GM19468 (cell line): ENCODE results near the gene ST7.
"Not testable (repeated sequence)": the region's sequence is repeated elsewhere in the genome, so short reads cannot be mapped to it uniquely, and the experiment has no call there.

Experiments used
- ATAC-seq: cut with Tn5 transposase; IDR thresholded peaks from one replicate; pipeline ENCODE4 v1.9.1; 2021; ENCODE audit warnings: mild to moderate bottlenecking, moderate library complexity, moderate number of reproducible peaks; ENCODE audit not compliant: unreplicated experiment; ENCODE audit errors: extremely low read depth

Gene ST7

DNA sequence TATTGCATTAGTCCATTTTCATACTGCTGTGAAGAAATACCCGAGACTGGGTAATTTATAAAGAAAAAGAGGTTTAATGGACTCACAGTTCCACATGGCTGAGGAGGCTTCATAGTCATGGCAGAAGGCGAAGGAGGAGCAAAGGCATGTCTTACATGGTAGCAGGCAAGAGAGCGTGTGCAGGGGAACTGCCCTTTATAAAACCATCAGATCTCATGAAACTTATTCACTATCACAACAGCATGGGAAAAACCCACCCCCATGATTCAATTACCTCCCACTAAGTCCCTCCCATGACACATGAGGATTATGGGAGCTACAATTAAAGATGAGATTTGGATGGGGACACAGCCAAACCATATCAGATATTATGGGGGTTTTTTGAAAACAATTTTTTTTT is 21.7 kb downstream of the ST7 start:
- ATAC-seq: not testable (repeated sequence)

DNA sequence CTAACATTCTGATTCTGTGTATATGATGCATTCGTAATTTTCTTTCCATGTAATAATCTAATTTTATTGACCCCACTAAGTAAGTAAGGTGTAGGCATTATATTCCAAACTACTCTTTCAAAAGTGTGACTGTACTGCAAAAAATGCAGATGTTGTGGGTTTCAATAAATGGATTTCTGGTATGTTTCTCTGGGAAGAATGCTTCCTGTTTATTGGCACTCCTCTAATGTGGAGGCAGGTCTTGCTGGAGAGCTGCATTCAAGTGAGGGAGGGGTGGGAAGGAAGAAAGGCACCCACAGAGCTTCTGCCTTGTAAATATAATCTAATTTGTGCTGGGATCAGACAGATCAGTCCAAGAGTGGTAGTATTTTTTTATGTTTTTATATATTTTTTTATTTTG is 23.9 kb downstream of the ST7 start:
- ATAC-seq: no peak

DNA sequence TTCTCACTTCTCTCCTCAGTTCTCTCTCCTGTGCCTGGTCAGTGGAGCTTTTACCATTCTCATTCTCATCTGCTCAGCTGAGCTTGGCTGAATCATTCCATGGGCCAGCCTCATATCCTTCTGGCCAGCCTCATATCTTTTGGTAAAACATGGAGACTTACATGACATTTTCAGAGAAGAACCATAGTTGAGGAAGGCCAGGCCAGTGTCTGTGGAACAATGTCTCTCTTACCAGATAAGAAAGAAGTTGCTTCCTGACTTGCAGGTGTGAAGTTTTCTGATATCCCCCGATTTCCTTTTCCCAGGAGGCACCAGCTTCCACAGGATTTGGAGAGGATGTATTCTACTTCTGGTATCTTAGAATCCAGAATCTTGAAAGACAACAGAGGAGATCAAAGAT is 24.7 kb downstream of the ST7 start:
- ATAC-seq: no peak

- ATAC-seq: no peak
Measured at GRCh38 chr7:116979430-116979829, 26.1 kb downstream of the ST7 start.

- ATAC-seq: no peak
Measured at GRCh38 chr7:116980354-116980753, 27.1 kb downstream of the ST7 start.

GRCh38 chr7:116981939-116982338 is 28.6 kb downstream of the ST7 start:
- no peak for ATAC-seq

DNA sequence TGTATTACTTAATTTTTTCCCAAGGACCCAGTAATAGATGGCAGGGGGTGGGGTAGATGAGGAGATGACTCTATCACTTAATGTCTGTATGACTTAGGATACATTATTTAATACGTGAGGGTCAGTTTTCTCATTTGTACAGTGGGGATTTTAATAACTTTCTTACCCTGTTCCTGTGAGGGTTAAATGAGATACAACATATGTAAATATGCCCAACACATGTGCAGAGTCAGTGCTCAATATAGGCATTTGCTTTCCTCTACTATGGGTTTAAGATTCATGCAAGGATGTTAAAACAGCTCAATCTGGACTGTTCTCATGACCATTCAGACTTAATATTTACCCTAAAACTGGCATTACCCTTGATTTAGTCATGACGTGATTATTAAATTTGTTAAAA is 31.2 kb downstream of the ST7 start:
- no peak for ATAC-seq

DNA sequence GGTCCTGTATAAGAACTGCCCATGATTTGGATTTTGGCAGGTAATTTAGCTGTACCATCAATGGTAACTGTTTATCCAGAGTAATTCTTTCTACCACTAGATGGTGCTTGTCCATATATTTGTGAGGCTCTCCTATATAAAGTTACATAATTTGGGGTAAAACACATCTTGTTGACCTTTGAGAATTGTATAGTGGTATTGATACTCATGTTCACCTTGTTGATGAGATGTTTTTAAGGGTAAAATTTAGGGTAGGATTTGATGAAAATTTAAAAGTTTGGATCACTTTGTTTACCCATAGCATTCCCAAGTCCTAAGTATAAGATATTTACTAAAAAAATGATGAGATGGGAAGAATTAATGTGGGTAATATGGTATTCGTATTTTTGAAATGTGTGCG is 31.6 kb downstream of the ST7 start:
- no peak for ATAC-seq

DNA sequence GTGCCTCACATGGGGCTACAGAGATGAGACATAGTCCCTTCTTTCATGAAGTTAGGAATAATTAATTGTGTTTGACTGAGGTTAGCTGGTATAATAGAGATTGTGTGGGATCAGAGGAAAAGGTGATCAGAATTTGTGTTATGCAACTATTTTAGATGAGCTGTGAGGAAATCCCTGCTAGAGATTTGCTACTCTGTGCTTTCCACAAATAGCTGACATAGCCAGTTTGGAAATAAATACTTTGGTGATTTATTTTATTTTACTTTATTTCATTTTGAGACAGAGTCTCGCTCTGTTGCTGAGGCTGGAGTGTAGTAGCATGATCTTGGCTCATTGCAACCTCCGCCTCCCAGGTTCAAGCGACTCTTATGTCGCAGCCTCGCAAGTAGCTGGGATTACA is 32.3 kb downstream of the ST7 start:
- ATAC-seq: no peak

- ATAC-seq: no peak
Measured at GRCh38 chr7:116986611-116987565, 33.6 kb downstream of the ST7 start.

- no peak for ATAC-seq
Measured at GRCh38 chr7:116988363-116988989, 35.2 kb downstream of the ST7 start.

DNA sequence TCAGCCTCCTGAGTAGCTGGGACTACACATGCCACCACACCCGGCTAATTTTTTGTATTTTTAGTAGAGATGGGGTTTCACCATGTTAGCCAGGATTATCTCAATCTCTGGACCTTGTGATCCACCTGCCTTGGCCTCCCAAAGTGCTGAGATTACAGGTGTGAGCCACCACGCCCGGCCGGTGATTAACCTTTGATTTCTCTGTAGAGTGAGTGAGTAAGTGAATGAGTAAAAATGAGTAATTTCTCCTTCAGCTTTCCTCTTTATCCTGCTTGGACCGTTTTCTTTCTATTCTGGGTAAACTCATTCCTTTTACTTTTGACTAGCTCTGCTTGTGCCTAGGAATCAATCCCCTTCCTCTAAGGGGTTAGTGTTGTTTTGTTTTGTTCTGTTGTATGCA is 36.8 kb downstream of the ST7 start:
- no peak for ATAC-seq

- ATAC-seq: no peak
Measured at GRCh38 chr7:116991233-116991632, 37.9 kb downstream of the ST7 start.

- ATAC-seq: no peak
Measured at GRCh38 chr7:116994611-116995010, 41.3 kb downstream of the ST7 start.

GRCh38 chr7:116997972-116998371 is 44.7 kb downstream of the ST7 start:
- ATAC-seq: no peak

- no peak for ATAC-seq
Measured at GRCh38 chr7:116998567-116999175, 45.4 kb downstream of the ST7 start.

DNA sequence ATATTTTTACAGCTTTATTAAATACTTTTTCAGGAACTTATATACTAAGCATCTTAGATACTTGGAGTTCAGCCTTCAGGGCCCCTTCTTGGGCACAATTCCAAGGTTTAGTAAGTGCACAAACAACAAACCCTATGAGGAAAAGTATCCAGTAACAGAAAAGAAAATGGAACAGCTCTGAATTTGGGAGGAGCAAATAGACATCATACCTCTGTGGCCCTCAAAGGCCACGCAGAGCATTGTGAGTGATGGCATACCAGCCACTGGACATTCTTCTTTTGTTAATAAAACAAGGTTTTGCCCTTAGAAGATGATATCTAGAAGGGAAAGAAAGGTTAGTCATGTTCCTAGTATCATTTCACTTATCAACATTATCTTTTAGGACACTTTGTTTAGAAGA is 46.0 kb downstream of the ST7 start:
- ATAC-seq: no peak

- no peak for ATAC-seq
Measured at GRCh38 chr7:117001283-117001682, 48.0 kb downstream of the ST7 start.

DNA sequence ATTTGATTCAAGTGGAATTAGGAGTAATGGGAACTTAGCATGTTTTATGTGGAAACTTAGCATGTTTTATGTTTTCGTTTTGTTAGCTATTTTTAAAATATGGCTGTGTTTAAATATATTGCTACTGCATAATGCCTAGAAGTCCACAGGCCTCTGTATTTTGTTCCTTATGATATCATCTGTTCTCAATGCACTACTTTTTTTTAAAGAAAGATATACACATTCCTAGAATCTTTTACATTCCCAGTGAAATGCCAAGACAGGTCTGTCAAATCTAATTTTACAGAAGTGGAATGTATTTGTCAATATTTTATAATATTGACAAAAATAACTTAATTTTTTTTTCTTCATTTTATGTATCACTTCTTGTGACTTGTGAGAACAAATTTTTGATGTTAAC is 51.6 kb downstream of the ST7 start:
- ATAC-seq: no peak

DNA sequence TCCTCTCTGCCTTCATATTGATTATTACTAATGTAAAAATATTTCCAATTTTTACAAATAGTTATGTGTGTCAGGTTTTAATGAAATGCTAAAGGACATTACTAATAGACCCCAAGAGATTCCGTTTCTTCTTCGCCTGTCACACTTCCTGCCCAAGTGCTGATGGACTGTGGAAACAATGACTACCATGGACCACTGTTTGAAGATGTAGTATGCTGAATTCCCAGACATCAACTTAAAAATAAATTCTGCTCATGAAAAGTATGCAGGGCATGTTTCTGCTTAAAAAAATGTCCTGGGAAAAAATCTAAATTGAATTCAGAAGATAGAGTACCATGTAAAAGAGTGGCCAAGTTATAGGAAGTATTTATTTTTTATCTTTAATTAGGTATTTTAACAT is 52.1 kb downstream of the ST7 start:
- ATAC-seq: no peak
